ENCODE measurements around the gene RPTOR. TPM values are rescaled to one million over a fixed set of nuclear protein-coding genes. Genes with fewer than 3 reads are reported as not detected.
A peak's percentile ranks its signal among the peaks of the same experiment; 100 is the strongest.

The RPTOR gene
- total and polyA plus RNA-seq, 12 donors, result 7.9 to 30.3 (median 25.6) TPM

DNA sequence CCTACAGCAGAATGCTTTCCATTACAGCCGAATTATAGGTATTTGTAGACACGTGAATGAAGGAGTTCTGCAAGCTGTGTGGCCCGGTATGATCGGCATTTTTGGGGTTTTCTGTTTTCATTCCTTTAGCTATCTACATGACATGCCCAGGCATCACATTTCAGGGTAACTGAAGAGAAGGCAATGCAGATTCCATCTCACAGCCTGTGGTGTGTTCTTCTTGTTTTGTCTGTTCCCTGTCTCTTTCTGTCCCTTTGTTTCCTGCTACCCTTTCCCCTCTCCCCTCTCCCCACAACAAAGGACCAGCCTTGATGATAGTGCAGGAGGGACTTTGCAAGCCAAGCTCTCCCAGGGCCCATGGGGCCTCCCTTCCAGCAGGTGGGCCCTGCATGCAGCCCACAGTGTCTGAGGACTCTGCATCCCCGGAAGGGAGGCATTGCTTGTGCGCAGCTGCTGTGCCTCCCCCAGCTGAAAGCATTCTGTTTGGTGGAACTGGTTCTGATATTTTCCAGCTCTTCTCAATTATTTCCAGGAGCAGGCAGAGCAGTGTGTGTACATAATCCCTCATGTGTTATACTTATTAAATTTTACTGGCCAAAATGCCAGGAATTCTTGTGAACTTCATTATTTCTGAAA lies 207.4 kb downstream of the RPTOR start:
- H3K4me1 ChIP-seq, result peaks cover 0 to 11% (median 0%) of the 10 kb centered on the region in 9 donors
- TF ChIP-seq, protein P1, sequence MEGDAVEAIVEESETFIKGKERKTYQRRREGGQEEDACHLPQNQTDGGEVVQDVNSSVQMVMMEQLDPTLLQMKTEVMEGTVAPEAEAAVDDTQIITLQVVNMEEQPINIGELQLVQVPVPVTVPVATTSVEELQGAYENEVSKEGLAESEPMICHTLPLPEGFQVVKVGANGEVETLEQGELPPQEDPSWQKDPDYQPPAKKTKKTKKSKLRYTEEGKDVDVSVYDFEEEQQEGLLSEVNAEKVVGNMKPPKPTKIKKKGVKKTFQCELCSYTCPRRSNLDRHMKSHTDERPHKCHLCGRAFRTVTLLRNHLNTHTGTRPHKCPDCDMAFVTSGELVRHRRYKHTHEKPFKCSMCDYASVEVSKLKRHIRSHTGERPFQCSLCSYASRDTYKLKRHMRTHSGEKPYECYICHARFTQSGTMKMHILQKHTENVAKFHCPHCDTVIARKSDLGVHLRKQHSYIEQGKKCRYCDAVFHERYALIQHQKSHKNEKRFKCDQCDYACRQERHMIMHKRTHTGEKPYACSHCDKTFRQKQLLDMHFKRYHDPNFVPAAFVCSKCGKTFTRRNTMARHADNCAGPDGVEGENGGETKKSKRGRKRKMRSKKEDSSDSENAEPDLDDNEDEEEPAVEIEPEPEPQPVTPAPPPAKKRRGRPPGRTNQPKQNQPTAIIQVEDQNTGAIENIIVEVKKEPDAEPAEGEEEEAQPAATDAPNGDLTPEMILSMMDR (IDR thresholded peaks at IDR 0.05), result no peak
- no peak overlapping the region for H3K27ac ChIP-seq
- intact Hi-C loops (cut with DNase I), result no loop called here
- WGBS, 2 donors, result 81 to 88% methylated on average over 6 of the region's 6 CpGs
- H3K27me3 ChIP-seq, result no peaks in the 10 kb centered on the region
- peaks cover 0 to 30% (median 10%) of the 10 kb centered on the region in 9 donors for H3K36me3 ChIP-seq
- H3K4me3 ChIP-seq, result no peak overlapping the region
- ATAC-seq, result no peak
- no peaks in the 10 kb centered on the region for H3K9me3 ChIP-seq
- DNase-seq, result no peak

DNA sequence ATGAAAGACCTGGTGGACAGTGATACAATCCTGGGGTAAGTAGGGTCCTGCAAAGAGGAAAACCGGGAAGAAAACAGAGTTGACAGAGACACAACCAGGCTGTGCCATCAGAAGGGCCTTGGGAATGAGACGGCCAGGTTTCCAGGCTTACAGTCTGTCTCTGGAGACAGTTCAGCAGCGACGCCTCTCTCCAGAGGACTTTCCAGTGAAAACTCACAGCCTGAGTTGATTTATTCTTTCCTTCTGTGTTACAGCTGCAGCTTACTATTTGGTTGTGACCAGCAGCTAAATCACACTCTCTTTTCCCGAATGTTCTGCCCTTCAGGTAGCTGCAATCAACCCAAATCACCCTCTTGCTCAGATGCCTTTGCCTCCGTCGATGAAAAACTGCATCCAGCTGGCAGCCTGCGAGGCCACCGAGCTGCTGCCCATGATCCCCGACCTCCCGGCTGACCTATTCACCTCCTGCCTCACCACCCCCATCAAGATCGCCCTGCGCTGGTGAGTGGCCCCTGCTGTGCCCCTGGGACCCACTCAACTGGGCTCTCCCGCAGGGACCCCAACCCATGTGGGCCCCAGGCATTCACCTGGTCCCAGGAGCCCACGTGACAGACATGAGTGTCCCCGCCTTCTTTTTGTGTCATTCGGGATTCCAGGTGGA lies 209.2 kb downstream of the RPTOR start:
- TF ChIP-seq, protein P1 (IDR thresholded peaks at IDR 0.05), result no peak
- intact Hi-C loops (cut with DNase I), result no loop called here
- H3K9me3 ChIP-seq, result no peaks in the 10 kb centered on the region
- no peak overlapping the region for H3K27ac ChIP-seq
- H3K4me3 ChIP-seq, result no peak overlapping the region
- ATAC-seq (no peak), DNase-seq (no peak)
- peaks cover 0 to 33% (median 10%) of the 10 kb centered on the region in 9 donors for H3K36me3 ChIP-seq
- H3K27me3 ChIP-seq, result no peaks in the 10 kb centered on the region
- 90 to 96% methylated on average over 17 of the region's 17 CpGs for WGBS, 2 donors
- H3K4me1 ChIP-seq, result peaks cover 0 to 16% (median 4%) of the 10 kb centered on the region in 9 donors

DNA sequence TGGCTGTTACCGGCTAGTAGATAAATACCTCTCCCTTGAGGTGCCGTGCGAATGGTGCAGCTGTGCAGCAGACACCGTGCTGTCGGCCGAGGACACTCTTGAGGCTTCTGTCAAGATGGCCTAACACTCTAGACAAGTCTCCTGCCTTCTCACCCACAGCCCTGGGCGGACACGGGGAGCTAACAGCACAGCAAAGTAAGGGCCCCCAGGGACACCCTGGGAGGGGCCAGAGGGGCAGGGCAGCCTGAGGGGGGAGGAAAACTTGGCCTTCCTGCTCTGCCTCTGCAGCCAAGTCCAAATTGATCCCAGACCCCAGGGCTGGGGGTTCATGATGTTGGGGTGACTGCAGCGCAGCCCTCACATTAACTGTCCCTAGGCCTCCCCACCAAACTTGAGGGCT lies 210.2 kb downstream of the RPTOR start:
- Histone ChIP-seq H3K9me3 (no peaks in the 10 kb centered on the region), H3K4me3 (no peak overlapping the region), H3K4me1 (peaks cover 0 to 18% (median 8%) of the 10 kb centered on the region in 9 donors), H3K27me3 (no peaks in the 10 kb centered on the region), H3K36me3 (peaks cover 0 to 33% (median 10%) of the 10 kb centered on the region in 9 donors), H3K27ac (no peak overlapping the region)
- intact Hi-C loops (cut with DNase I), result no loop called here
- TF ChIP-seq, protein P1 (IDR thresholded peaks at IDR 0.05), result no peak
- ATAC-seq (no peak), DNase-seq (no peak)
- 89% methylated on average over 9 of the region's 9 CpGs for WGBS, 2 donors

DNA sequence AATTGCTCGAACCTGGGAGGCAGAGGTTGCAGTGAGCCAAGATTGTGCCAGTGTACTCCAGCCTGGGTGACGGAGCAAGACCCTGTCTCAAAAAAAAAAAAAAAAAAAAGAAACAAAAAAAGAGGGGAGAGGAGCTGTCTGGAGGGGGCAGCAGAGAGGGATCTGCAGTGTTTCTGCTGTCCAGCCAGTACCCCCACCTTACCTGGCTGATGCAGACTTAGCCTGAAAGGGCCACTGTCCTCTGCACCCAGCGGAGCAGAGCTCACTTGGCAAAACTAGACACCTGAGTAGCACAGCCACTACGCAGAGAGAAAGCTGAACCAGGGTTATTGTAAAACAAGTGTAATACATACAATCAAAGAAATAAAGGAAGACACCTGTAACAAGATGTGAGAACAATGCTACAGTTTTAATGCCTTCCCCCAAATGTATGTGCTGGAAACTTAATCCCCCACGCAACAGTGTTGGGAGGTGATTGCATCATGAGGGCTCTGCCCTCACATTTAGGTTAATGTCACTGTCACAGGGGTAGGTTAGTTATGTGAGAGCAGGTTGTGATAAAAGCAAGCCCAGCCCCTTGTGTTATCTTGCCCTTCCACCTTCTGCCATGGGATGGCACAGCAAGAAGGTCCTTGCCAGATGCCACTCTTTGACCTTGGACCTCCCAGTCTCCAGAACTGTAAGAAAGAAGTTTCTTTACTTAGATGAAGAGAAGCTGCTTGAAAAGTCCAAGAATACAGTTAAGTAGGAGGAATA lies 211.2 kb downstream of the RPTOR start:
- DNase-seq, result no peak
- TF ChIP-seq, protein P1 (IDR thresholded peaks at IDR 0.05), result peak in 1 of 9 donors; percentile 6
- intact Hi-C loops (cut with DNase I), result no loop called here
- 97 to 99% methylated on average over 5 of the region's 5 CpGs for WGBS, 2 donors
- H3K27ac ChIP-seq, result no peak overlapping the region
- no peak overlapping the region for H3K4me3 ChIP-seq
- H3K36me3 ChIP-seq, result peaks cover 0 to 33% (median 10%) of the 10 kb centered on the region in 9 donors
- H3K9me3 ChIP-seq, result no peaks in the 10 kb centered on the region
- H3K4me1 ChIP-seq, result peaks cover 0 to 18% (median 7%) of the 10 kb centered on the region in 9 donors
- ATAC-seq, result no peak
- H3K27me3 ChIP-seq, result no peaks in the 10 kb centered on the region
